Tibial nerve (tissue), 4 donors: ENCODE measurements around the gene SREBF2. TPM values are rescaled to one million over a fixed set of nuclear protein-coding genes. Genes with fewer than 3 reads are reported as not detected.
A peak's percentile ranks its signal among the peaks of the same experiment; 100 is the strongest.

Source experiments
- DNase-seq, 2 donors: peaks; one replicate each; pipeline ENCODE4 v3.0.0-alpha.2; 2019; ENCODE audit warnings: low spot score in 2 of 2
- H3K27ac ChIP-seq, 4 donors: fragments of 200-600 bp; sonication (generic) in 3 of 4; one replicate each; pipeline ENCODE4 v1.5.1; 2017 to 2019; ENCODE audit warnings: mild to moderate bottlenecking in 1 of 4
- H3K27me3 ChIP-seq, 2 donors: fragments of 200-600 bp; sonication (generic) in 1 of 2; one replicate each; pipeline versions ENCODE4 v1.5.1 to v1.6.0; 2017 to 2019
- H3K36me3 ChIP-seq, 3 donors: fragments of 200-600 bp; sonication (generic); one replicate each; pipeline ENCODE4 v1.5.1; 2018 to 2019
- H3K4me1 ChIP-seq, 4 donors: fragments of 200-600 bp; sonication (generic) in 3 of 4; one replicate each; pipeline ENCODE4 v1.5.1; 2017 to 2019
- H3K4me3 ChIP-seq, 4 donors: fragments of 200-600 bp; sonication (generic) in 3 of 4; one replicate each; pipeline ENCODE4 v1.5.1; 2017 to 2019; ENCODE audit warnings: mild to moderate bottlenecking in 1 of 4, moderate library complexity in 1 of 4
- H3K9me3 ChIP-seq, 4 donors: fragments of 200-600 bp; sonication (generic) in 3 of 4; one replicate each; pipeline ENCODE4 v1.5.1; 2017 to 2019
- CTCF ChIP-seq, 5 experiments: fragments of 200-600 bp in 3 of 5; fragments of 450-650 bp in 2 of 5; sonication (generic) in 3 of 5; IDR thresholded peaks; one replicate each; pipeline ENCODE4 v1.5.1; 2016 to 2019; ENCODE audit warnings: antibody characterized with exemption in 5 of 5, mild to moderate bottlenecking in 3 of 5, moderate library complexity in 2 of 5
- EP300 ChIP-seq, 2 donors: sonication (generic); formaldehyde crosslinking; IDR thresholded peaks; one replicate each; pipeline ENCODE4 v1.6.1; 2017; ENCODE audit warnings: antibody characterized with exemption in 2 of 2, mild to moderate bottlenecking in 1 of 2
- POLR2A ChIP-seq, 2 donors: fragments of 450-650 bp; IDR thresholded peaks; one replicate each; pipeline ENCODE4 v1.6.1; 2017; ENCODE audit warnings: antibody characterized with exemption in 2 of 2, mild to moderate bottlenecking in 2 of 2, moderate library complexity in 2 of 2
- WGBS, 2 donors: methylation state at CpG; one replicate each; pipeline ENCODE4 v1.1.5; 2018; 5-methylcytosine and 5-hydroxymethylcytosine counted together
- total RNA-seq, 4 donors: library from RNA; depleted of rRNA; stranded (reverse); fragments of >200 nt; gene quantifications; one replicate each; pipeline ENCODE4 v1.1.0, GENCODE V29; 2016

Gene SREBF2
- total RNA-seq, 4 donors from 2014 or later, result 73.5 to 157 (median 129) TPM

DNA sequence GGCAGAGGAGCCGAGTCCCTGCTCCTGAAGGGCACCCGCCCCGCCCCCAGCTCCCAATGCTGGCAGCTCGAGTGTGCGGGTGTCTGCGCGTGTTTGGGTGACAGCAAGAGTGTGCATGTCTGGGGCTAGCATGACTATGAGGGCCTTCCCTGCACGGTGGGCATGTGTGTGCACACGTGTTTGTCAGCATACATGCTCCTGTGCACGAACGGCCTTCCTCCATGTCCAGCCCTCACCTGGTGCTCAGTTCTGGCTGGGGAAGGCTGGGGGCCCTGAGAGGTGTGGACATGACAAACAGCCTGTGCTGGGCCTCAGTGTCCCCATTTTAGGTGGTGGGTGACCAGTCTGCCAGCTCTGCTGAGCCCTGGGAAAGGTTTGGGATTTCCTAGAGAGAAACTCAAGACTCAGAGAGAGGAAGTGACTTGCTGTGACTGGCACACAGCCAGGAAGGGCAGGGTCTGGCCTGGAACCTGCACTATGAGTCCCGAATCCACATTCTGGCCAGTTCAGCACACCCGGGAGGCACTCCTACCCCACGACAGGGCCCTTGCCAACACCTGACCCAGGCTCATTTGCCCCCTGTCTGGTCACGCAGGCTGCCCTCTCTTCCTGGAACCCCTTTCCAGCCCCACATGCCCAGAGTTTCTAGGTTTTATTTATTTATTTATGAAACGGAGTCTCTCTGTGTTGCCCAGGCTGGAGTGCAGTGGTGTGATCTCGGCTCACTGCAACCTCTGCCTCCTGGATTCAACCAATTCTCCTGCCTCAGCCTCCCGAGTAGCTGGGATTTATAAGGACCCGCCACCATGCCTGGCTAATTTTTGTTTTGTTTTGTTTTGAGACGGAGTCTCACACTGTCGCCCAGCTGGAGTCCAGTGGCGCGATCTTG is 85.2 kb downstream of the SREBF2 start:
- H3K4me1 ChIP-seq, result peaks cover 0 to 45% (median 21%) of the 10 kb centered on the region in 4 donors
- no peaks in the 10 kb centered on the region for H3K36me3 ChIP-seq
- peak in 1 of 2 donors; percentile 32 for DNase-seq
- H3K9me3 ChIP-seq, result no peaks in the 10 kb centered on the region
- H3K4me3 ChIP-seq, result no peak overlapping the region
- no peak overlapping the region for H3K27ac ChIP-seq
- 71 to 75% methylated on average over 20 to 23 of the region's 23 CpGs for WGBS, 2 donors
- peaks cover 2 to 62% of the 10 kb centered on the region in 2 donors for H3K27me3 ChIP-seq
- TF ChIP-seq CTCF (IDR thresholded peaks at IDR 0.05), result no peak
- TF ChIP-seq POLR2A (IDR thresholded peaks at IDR 0.05), result no peak
- no peak for TF ChIP-seq EP300 (IDR thresholded peaks at IDR 0.05)

DNA sequence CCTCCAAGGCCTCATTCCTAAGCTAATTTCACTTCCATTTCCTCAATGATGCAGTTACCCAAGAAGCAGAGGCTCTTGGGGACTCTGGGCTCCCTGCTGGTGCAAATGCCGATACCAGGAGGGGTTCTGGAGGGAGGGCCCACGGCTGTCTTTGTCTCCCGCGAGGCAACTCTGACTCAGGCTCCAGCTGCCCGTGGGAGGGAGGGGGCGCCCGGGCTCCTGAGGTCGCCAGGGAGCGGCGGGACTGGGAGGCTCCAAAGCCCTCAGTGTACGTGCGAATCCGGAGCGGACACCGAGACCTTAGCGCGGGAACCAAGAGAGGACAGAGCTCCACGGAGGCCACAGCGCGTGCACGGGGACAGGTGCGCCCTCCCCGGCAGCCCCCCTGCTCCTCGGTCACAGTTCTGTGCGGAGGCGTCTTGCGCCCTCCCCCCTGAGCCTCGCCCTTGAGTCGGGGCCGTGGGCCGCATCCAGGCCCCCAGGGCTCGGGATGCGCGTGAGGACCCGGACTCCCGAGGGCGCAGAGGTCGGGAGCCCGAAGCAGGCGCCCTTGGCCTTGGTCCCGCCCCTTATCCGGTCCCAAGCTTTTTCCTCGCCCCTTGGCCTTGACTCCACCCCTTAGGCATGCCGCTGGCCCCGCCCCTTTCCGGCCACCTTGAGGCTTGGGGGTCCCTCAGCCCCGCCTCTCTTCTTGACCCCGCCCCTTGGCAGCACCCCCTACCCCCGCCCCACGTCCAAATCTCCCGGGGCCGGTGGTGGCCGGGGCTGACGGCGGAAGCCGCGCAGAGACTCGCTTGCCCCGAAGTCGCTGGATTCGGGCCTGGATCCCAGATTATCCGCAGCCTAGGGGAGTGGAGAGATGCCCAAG is 86.7 kb downstream of the SREBF2 start:
- Histone ChIP-seq H3K4me3 (peak overlapping the region; percentile 30 to 59 (median 49)), H3K36me3 (no peaks in the 10 kb centered on the region), H3K9me3 (no peaks in the 10 kb centered on the region), H3K4me1 (peaks cover 0 to 38% (median 21%) of the 10 kb centered on the region in 4 donors), H3K27ac (peak overlapping the region in 2 of 4 donors; percentile 8 to 71), H3K27me3 (peaks cover 2 to 54% of the 10 kb centered on the region in 2 donors)
- no peak for TF ChIP-seq EP300 (IDR thresholded peaks at IDR 0.05)
- no peak for TF ChIP-seq POLR2A (IDR thresholded peaks at IDR 0.05)
- TF ChIP-seq CTCF (IDR thresholded peaks at IDR 0.05), result no peak
- 1 to 3% methylated on average over 29 to 45 of the region's 62 CpGs for WGBS, 2 donors
- peak in 1 of 2 donors; percentile 20 for DNase-seq

DNA sequence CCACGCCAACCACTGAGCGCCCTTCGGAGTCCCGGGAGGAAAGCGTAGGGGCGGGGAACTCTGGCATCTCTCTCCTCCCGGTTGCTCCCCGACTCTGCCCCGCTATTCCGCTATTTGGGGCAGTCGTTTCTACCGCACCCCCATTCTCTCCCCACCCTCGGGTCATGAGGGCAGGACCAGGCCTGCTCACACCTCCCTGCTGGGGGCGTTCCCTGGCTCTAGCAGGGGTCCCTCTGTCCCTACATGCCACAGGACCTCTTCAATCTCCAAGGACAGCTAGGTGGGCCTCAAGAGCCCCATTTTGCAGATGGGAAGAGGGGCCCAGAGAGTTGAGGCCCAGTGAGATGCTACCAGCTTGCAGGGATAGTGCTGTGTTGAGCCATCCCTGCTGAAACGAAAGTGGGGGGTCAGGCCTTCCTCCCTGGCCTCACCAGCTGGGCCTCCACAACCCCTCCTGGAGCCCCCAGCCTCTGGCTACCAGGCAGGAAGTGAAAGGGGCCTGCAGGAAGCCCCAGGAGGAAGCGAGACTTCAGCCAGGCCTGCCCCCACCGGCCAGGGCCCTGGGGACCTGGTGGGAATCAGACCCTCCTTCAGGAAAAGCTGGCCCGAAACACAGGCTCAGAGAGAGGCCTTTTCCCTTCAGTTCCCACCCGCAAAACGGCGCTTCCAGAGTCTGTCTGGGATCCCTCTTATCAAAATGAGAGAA is 87.5 kb downstream of the SREBF2 start:
- TF ChIP-seq CTCF (IDR thresholded peaks at IDR 0.05) (no peak), EP300 (IDR thresholded peaks at IDR 0.05) (no peak), POLR2A (IDR thresholded peaks at IDR 0.05) (no peak)
- H3K27ac ChIP-seq, result peak overlapping the region in 2 of 4 donors; percentile 8 to 71
- peaks cover 2 to 54% of the 10 kb centered on the region in 2 donors for H3K27me3 ChIP-seq
- no peaks in the 10 kb centered on the region for H3K36me3 ChIP-seq
- H3K4me3 ChIP-seq, result peak overlapping the region; percentile 30 to 59 (median 49)
- peaks cover 0 to 30% (median 19%) of the 10 kb centered on the region in 4 donors for H3K4me1 ChIP-seq
- WGBS, 2 donors, result 50 to 54% methylated on average over 19 to 20 of the region's 21 CpGs
- H3K9me3 ChIP-seq, result no peaks in the 10 kb centered on the region
- DNase-seq, result no peak

DNA sequence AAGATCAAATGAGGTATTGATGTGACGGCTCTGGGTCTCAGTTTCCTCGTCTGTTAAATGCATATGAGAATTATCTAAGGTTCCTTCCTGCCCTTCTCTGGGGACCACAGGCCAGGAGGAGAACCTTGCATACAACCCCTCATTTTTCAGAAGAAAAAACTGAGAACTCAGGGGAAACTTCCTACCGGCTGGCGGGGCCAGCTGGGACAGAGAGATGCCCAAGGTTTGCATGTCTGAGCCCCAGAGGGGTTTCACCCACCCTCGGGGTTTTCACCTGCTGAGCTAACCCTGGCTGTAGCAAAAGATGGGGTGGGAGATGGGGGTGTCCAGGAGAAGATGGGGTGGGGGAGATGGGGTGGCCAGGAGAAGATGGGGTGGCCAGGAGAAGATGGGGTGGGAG is 89.4 kb downstream of the SREBF2 start:
- Histone ChIP-seq H3K9me3 (no peaks in the 10 kb centered on the region), H3K4me1 (peaks cover 0 to 40% (median 22%) of the 10 kb centered on the region in 4 donors), H3K27me3 (peaks cover 2 to 48% of the 10 kb centered on the region in 2 donors), H3K4me3 (no peak overlapping the region), H3K36me3 (no peaks in the 10 kb centered on the region), H3K27ac (no peak overlapping the region)
- WGBS, 2 donors, result 91 to 93% methylated on average over 5 of the region's 5 CpGs
- DNase-seq, result no peak
- no peak for TF ChIP-seq CTCF (IDR thresholded peaks at IDR 0.05)
- TF ChIP-seq EP300 (IDR thresholded peaks at IDR 0.05), result no peak
- TF ChIP-seq POLR2A (IDR thresholded peaks at IDR 0.05), result no peak
